Ishikawa (cell line): ENCODE data around the gene NAA40.

Experiments used
- CEBPB ChIP-seq: IDR thresholded peaks from 2 replicates; pipeline ENCODE4 v1.6.1; 2012
- CREB1 ChIP-seq: IDR thresholded peaks from 2 replicates; pipeline ENCODE4 v1.6.1; 2012; ENCODE audit warnings: low read depth
- EGR1 ChIP-seq: IDR thresholded peaks from 2 replicates; pipeline ENCODE4 v1.6.1; 2012
- EP300 ChIP-seq: IDR thresholded peaks from 2 replicates; pipeline ENCODE4 v1.6.1; 2012; ENCODE audit warnings: borderline replicate concordance
- FOXM1 ChIP-seq: IDR thresholded peaks from 2 replicates; pipeline ENCODE4 v1.6.1; 2012; ENCODE audit warnings: low read depth, borderline replicate concordance
- MAX ChIP-seq: IDR thresholded peaks from 2 replicates; pipeline ENCODE4 v1.6.1; 2012
- NFIC ChIP-seq: IDR thresholded peaks from 2 replicates; pipeline ENCODE4 v1.6.1; 2012
- RAD21 ChIP-seq: IDR thresholded peaks from 2 replicates; pipeline ENCODE4 v1.6.1; 2012; ENCODE audit warnings: low read depth
- REST ChIP-seq: IDR thresholded peaks from 2 replicates; pipeline ENCODE4 v1.6.1; 2012; ENCODE audit warnings: low read depth, mild to moderate bottlenecking
- TAF1 ChIP-seq: IDR thresholded peaks from 2 replicates; pipeline ENCODE4 v1.6.1; 2012; ENCODE audit warnings: low read depth, mild to moderate bottlenecking
- TCF12 ChIP-seq: IDR thresholded peaks from 2 replicates; pipeline ENCODE4 v1.6.1; 2012; ENCODE audit warnings: low read depth
- TEAD4 ChIP-seq: IDR thresholded peaks from 2 replicates; pipeline ENCODE4 v1.6.1; 2012
- USF1 ChIP-seq: IDR thresholded peaks from 2 replicates; pipeline ENCODE4 v1.6.1; 2012
- YY1 ChIP-seq: IDR thresholded peaks from 2 replicates; pipeline ENCODE4 v1.6.1; 2012; ENCODE audit warnings: low read depth
- ZBTB7A ChIP-seq: IDR thresholded peaks from 2 replicates; pipeline ENCODE4 v1.6.1; 2012; ENCODE audit warnings: low read depth

The NAA40 gene

GRCh38 chr11:63978551-63979239 lies 39.9 kb downstream of the NAA40 start:
- TF ChIP-seq USF1 (no peak), EGR1 (no peak), ZBTB7A (no peak), NFIC (no peak), FOXM1 (no peak), TEAD4 (no peak), YY1 (no peak), MAX (no peak), CEBPB (no peak)

- TF ChIP-seq ZBTB7A = no peak
- no peak for TF ChIP-seq EGR1
- TF ChIP-seq REST = no peak
- TF ChIP-seq TAF1 = no peak
- no peak for TF ChIP-seq USF1
- no peak for TF ChIP-seq CREB1
- TF ChIP-seq NFIC = no peak
- no peak for TF ChIP-seq RAD21
- no peak for TF ChIP-seq MAX
- no peak for TF ChIP-seq TCF12
- no peak for TF ChIP-seq EP300
- no peak for TF ChIP-seq TEAD4
- TF ChIP-seq YY1 = no peak
- no peak for TF ChIP-seq FOXM1
- no peak for TF ChIP-seq CEBPB
Observed at GRCh38 chr11:63979426-63979825, 40.6 kb downstream of the NAA40 start.

- TF ChIP-seq ZBTB7A = 0 out of 2 replicates have a peak, but pooled peaks have one; percentile 7
- TF ChIP-seq EP300 = no peak
Observed at GRCh38 chr11:63985812-63986155, 47.0 kb downstream of the NAA40 start.

- TF ChIP-seq RAD21 (no peak), CEBPB (no peak), FOXM1 (no peak), MAX (peak; percentile 62), TAF1 (peak; percentile 97), YY1 (peak; percentile 96), ZBTB7A (0 out of 2 replicates have a peak, but pooled peaks have one; percentile 12), REST (no peak), TEAD4 (peak; percentile 44), EGR1 (peak; percentile 18; the same call in 1 of the 2 replicates), EP300 (no peak), NFIC (no peak), CREB1 (no peak), USF1 (no peak), TCF12 (peak; percentile 46; the same call in 1 of the 2 replicates)
Observed at GRCh38 chr11:63986156-63986931, 47.5 kb downstream of the NAA40 start, which contains the start of gene OTUB1. TSS of gene OTUB1 (plus strand) at chr11:63986438. CDS start at chr11:63986457, 19 bp downstream.

- TF ChIP-seq EP300 (no peak), CREB1 (no peak), MAX (no peak), TCF12 (no peak), YY1 (no peak)
Observed at GRCh38 chr11:63986932-63987513, 48.2 kb downstream of the NAA40 start.
